ENCODE data around the gene NCOA5.

The NCOA5 gene

DNA sequence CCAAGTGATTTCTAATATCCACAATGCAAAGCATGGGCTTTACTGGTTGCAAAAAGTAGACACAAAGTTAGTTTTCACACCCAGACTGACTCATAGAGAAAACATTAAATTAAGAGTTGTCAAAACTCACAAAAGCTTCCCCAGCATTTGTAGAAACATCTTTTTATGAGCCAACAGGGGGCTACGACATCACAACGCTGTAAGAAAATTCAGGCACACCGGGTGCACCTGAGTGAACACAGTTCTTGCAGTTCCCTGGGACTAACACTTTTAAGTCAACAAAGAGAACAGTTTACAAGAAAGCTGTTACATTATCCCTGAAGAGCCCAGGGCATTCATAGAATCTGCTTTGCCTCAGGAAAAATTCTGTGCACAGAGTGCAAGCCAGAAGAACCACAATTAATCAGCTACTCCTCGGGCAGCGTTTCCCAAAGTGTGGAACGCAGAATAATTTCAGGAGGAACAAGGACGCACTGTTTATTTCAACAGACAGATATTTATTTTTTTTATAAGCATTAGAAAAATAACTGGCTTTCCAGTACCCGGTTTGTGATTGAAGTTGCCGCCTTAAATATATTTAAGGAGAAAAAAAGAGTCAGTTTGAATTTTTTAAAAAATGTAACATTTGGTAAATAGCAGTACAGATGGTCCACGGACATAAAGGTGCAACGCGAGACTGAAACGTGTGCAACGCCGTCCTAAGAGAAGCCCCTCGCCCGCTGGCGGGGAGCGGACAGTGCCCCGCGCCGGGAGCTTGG, 1.2 kb downstream of the NCOA5 start:
- no peak for DNase-seq

DNA sequence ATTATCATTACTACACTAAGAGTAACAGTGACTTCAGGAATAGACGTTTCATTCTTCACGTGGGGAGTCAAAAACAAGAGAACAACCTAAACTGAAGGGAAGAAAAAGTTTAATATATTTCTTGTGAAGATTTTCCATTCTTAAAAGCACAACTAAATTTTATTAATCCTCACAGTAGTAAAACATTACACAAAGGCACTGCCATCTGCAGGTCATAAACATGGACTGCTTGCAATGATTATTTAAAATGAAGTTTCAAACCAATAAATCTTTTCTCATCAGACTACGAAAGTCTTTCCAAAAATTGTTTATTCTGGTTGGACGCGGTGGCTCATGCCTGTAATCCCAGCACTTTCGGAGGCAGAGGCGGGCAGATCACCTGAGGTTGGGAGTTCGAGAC, 2.6 kb downstream of the NCOA5 start:
- DNase-seq = no peak

GRCh38 chr20:46085179-46085851, 4.4 kb downstream of the NCOA5 start:
- DNase-seq = no peak

- DNase-seq = no peak
Observed at GRCh38 chr20:46084805-46085178, 5.0 kb downstream of the NCOA5 start.

- DNase-seq = no peak
Observed at GRCh38 chr20:46083531-46084061, 6.2 kb downstream of the NCOA5 start.

GRCh38 chr20:46083101-46083500, 6.7 kb downstream of the NCOA5 start:
- no peak for DNase-seq

GRCh38 chr20:46081074-46081473, 8.7 kb downstream of the NCOA5 start:
- DNase-seq = no peak

DNA sequence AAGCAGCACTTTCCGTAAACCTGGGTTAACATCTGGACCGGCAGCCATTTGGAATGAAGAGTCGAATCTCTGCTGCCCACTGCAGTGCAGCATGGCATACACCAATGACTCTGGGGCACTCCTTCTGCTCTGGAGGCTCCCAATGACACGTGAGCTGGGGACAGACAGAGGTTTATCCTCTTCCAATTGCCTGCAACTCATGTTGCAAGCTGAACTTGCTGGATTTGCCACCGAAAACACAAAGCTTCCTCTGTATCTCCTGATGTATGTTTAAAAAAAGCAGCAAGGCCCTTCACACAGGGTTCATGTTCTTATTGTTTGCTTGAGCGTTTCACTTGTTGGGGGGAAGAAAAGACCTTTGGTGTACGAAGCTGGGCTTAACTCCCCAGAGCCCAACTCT, 10.8 kb downstream of the NCOA5 start:
- no peak for DNase-seq

GRCh38 chr20:46077642-46078305, 12.0 kb downstream of the NCOA5 start:
- no peak for DNase-seq

DNA sequence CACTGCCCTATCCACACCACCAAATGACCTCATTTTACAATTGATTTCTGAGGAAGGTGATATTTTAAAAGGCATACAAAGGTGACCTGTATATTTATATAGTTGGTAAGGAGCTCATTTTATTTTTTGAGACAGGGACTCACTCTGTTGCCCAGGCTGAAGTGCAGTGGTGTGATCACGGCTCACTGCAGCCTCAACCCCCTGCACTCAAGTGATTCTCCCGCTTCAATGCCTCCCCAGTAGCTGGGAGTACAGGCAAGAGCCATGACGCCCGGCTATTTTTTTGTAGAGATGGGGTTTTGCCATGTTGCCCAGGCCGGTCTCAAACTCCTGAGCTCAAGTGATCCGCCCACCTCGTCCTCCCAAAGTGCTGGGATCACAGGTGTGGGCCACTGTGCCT, 13.0 kb downstream of the NCOA5 start:
- no peak for DNase-seq

DNA sequence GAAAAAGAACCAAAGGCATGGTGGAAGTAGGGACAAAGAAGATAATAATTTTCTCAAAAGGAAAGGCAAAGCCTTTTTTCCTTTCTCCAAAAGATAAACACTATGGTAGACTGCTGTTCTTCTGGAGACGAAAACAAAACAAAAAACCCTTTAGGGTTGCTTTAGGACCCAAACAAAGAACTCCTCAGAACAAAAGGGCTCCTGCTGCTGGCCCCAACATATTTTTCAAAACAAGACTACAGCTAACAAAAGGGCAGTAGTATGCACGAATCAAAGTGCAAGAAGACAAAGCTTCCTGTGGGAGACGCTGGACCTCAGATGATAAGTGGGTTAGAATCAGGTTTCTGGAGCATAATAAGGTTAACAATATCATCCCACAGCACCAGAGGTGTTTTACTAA, 15.8 kb downstream of the NCOA5 start:
- DNase-seq = no peak

DNA sequence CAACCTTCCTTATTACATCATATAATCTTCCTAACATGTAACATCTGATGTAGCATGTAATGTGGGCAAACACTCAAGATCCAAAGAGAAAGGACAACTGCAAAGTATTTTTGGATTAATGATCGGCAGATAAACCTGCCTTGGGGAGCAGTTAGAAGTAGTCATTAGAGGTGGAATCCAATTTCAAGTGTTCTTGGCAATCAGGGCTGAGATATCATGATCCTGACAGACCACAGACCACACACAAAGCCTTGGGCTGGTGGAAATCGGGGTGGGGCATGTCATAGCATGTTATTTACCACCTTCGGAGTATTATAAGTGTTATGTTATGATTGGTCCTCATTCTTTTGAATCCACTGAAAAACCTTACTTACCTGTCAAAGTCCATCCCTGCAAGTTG, 16.3 kb downstream of the NCOA5 start:
- DNase-seq = no peak

GRCh38 chr20:46073024-46073423, 16.7 kb downstream of the NCOA5 start:
- DNase-seq = no peak

DNA sequence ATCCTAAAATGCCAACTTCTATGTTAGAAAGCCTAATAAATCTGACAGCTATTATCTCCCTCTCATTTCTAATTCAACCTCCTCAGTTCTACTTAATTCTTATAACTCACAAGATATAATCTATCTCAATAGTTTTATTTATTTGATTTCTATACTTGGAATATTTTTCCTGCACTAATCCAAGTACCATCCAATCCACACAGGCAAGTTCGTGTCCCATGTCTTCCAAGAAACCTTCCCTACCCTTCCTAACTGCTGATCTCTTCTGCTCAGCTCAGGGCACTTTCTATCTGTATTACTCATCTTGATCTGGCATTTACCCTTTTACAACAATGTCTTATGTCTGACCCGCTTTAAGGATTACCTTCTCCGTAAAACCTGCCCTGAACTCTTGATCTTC, 18.2 kb downstream of the NCOA5 start:
- no peak for DNase-seq

- no peak for DNase-seq
Observed at GRCh38 chr20:46070215-46070900, 19.4 kb downstream of the NCOA5 start.

GRCh38 chr20:46065691-46066090, 24.1 kb downstream of the NCOA5 start:
- no peak for DNase-seq

- DNase-seq = no peak
Observed at GRCh38 chr20:46065006-46065405, 24.8 kb downstream of the NCOA5 start.

- DNase-seq = no peak
Observed at GRCh38 chr20:46063652-46064054, 26.1 kb downstream of the NCOA5 start.

DNA sequence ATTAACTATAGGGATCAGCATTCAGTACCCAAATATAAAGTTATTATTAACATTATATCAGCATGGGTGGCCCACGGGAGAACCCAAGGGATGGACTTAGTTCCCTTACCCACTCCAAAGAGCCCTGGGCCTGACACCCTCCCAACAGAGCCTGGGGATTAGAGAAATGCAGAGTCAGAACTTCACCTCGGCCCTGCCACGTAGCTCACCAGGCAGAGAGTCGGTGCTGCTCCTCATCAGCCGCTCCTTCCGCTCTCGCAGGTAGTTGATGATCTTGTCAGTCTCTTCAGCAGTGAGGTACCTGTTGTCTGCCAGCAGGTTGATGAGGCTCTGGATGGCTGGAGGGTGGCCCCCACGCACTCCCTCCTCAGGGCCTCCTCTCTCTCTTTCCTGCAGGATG, 26.6 kb downstream of the NCOA5 start:
- DNase-seq = no peak

GRCh38 chr20:46062621-46063020, 27.1 kb downstream of the NCOA5 start:
- DNase-seq = no peak

- DNase-seq = no peak
Observed at GRCh38 chr20:46062151-46062550, 27.6 kb downstream of the NCOA5 start.

- DNase-seq = no peak
Observed at GRCh38 chr20:46060975-46061374, 28.8 kb downstream of the NCOA5 start.

- DNase-seq = no peak
Observed at GRCh38 chr20:46060301-46060881, 29.4 kb downstream of the NCOA5 start.

Data from NCI-H187 treated with DMSO at 0.1 percent for 48 hours (cell line).